ENCODE data around the gene GABRR2.

GRCh38 chr6:89278956-89279355 lies 36.1 kb downstream of the GABRR2 start:
- no peak for TF ChIP-seq CTCF (IDR thresholded peaks at IDR 0.05)
- no peak for TF ChIP-seq POLR2A (IDR thresholded peaks at IDR 0.05)

All from uterus (tissue), 2 donors.